ENCODE data around the gene RPS3A.
A peak's percentile ranks its signal among the peaks of the same experiment; 100 is the strongest.
"Not testable (repeated sequence)": the region's sequence is repeated elsewhere in the genome, so short reads cannot be mapped to it uniquely, and the experiment has no call there.

The RPS3A gene

GRCh38 chr4:151099229-151099975 lies at the start of gene RPS3A:
Gene RPS3A (plus strand): TSS chr4:151099628. CDS start chr4:151099653, 25 bp downstream.
- DNase-seq (ENCODE audit: extremely low read depth, low read depth): peak; percentile 96
- TF ChIP-seq, protein P1, sequence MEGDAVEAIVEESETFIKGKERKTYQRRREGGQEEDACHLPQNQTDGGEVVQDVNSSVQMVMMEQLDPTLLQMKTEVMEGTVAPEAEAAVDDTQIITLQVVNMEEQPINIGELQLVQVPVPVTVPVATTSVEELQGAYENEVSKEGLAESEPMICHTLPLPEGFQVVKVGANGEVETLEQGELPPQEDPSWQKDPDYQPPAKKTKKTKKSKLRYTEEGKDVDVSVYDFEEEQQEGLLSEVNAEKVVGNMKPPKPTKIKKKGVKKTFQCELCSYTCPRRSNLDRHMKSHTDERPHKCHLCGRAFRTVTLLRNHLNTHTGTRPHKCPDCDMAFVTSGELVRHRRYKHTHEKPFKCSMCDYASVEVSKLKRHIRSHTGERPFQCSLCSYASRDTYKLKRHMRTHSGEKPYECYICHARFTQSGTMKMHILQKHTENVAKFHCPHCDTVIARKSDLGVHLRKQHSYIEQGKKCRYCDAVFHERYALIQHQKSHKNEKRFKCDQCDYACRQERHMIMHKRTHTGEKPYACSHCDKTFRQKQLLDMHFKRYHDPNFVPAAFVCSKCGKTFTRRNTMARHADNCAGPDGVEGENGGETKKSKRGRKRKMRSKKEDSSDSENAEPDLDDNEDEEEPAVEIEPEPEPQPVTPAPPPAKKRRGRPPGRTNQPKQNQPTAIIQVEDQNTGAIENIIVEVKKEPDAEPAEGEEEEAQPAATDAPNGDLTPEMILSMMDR (IDR thresholded peaks at IDR 0.05; ENCODE audit: low read depth, low read length): peak; percentile 89

DNA sequence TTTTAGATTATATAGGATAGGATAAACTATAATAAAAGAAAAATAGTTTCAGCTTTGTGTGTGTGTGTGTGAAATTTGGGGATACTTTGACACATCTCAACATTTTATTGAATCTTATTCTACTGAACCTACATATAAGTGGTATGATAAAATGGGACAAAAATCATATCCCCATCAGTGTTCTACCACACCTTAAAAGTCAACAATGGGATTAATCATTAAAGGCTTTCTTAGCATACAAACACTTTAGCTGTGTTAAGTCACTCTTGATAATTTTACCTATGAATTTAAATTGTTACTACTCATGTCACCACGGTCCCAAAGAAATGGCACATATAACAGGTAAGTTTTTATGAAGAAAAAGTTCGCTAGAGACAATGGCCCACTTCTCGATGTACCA lies 46.6 kb upstream of the RPS3A start:
- no peak for DNase-seq (ENCODE audit: extremely low read depth, low read depth)
- TF ChIP-seq, protein P1 (IDR thresholded peaks at IDR 0.05; ENCODE audit: low read depth, low read length): no peak

DNA sequence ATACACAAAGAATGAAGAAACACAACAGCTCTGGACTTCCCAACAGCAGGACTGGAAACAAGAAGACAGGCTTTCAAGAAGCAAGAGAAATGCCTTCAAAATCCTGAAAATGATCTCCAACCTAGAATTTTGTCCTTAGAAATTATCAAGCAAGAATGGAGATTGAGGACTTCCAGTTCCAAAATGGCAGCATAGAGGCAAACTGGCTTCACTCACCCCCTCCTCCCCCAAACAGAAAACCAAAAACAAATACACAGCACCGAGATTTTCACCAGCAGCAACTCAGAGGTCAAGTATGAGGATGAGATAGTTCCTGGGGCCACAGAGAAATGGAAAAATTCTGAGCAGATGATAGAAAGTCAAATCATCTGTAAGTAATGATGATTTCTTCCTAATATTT lies 43.9 kb upstream of the RPS3A start:
- DNase-seq (ENCODE audit: extremely low read depth, low read depth): no peak
- TF ChIP-seq, protein P1 (IDR thresholded peaks at IDR 0.05; ENCODE audit: low read depth, low read length): no peak

- not testable (repeated sequence) for DNase-seq (ENCODE audit: extremely low read depth, low read depth)
Observed at GRCh38 chr4:151063143-151063542, 36.3 kb upstream of the RPS3A start.

DNA sequence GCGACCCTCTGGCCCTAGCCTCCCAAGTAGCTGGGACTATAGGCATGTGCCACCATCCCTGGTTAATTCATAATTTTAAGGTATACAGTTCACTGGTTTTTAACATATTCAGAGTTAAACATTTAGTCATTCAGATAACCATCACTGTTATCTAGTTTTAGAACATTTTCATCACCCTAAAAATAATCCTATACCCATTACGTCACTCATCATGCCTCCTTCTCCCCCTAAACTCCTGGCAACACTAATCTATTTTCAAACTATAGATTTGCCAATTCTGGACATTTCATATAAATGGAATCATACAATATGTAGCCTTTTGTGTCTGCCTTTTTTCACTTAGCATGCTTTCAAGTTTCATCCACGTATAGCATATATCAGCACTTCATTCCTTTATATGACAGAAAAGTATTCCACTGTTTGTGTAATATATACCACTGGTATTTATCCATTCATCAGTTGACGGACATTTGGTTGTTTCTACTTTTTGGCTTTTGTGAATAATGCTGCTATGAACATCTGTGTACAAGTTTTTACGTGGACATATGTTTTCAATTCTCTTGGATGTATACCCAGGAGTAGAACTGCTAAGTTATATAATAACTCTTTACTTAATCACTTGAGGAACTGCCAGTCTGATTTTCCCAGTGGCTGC lies 32.0 kb upstream of the RPS3A start:
- TF ChIP-seq, protein P1 (IDR thresholded peaks at IDR 0.05; ENCODE audit: low read depth, low read length): no peak
- no peak for DNase-seq (ENCODE audit: extremely low read depth, low read depth)

DNA sequence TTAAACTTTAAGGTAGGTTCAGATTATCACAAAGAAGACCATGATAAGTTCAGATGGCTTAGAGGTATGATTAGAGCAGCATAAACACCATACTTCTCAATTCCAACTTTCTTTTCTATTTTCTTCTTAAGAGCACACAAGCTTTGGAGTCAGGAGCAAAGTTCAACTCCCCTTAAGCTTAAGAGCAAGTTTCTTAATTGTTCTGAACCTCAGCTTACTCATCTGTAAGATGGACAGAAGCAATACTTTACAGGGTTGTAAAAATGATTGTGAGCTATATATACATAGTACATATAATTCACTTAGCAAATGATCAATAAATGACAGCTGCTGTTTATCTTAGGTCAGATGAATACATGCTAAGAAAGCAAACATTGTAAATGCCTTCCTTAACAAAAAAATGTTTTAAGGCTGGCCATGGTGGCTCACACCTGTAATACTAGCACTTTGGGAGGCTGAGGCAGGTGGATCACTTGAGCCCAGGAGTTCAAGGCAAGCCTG lies 25.0 kb upstream of the RPS3A start:
- TF ChIP-seq, protein P1 (IDR thresholded peaks at IDR 0.05; ENCODE audit: low read depth, low read length): no peak
- DNase-seq (ENCODE audit: extremely low read depth, low read depth): no peak

- DNase-seq (ENCODE audit: extremely low read depth, low read depth): not testable (repeated sequence)
Observed at GRCh38 chr4:151077978-151078377, 21.4 kb upstream of the RPS3A start.

- DNase-seq (ENCODE audit: extremely low read depth, low read depth): no peak
- TF ChIP-seq, protein P1 (IDR thresholded peaks at IDR 0.05; ENCODE audit: low read depth, low read length): no peak
Observed at GRCh38 chr4:151087467-151087866, 12.0 kb upstream of the RPS3A start.

Measured in AG09319 (cell line).